ENCODE data around the gene SINHCAF. TPM values are rescaled to one million over a fixed set of nuclear protein-coding genes. Genes with fewer than 3 reads are reported as not detected.
"Not testable (repeated sequence)": the region's sequence is repeated elsewhere in the genome, so short reads cannot be mapped to it uniquely, and the experiment has no call there.

SINHCAF gene, protein sequence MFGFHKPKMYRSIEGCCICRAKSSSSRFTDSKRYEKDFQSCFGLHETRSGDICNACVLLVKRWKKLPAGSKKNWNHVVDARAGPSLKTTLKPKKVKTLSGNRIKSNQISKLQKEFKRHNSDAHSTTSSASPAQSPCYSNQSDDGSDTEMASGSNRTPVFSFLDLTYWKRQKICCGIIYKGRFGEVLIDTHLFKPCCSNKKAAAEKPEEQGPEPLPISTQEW
- 10 to 100 TPM; 26.2 to 96.9 (median 42.0) TPM for total RNA-seq

DNA sequence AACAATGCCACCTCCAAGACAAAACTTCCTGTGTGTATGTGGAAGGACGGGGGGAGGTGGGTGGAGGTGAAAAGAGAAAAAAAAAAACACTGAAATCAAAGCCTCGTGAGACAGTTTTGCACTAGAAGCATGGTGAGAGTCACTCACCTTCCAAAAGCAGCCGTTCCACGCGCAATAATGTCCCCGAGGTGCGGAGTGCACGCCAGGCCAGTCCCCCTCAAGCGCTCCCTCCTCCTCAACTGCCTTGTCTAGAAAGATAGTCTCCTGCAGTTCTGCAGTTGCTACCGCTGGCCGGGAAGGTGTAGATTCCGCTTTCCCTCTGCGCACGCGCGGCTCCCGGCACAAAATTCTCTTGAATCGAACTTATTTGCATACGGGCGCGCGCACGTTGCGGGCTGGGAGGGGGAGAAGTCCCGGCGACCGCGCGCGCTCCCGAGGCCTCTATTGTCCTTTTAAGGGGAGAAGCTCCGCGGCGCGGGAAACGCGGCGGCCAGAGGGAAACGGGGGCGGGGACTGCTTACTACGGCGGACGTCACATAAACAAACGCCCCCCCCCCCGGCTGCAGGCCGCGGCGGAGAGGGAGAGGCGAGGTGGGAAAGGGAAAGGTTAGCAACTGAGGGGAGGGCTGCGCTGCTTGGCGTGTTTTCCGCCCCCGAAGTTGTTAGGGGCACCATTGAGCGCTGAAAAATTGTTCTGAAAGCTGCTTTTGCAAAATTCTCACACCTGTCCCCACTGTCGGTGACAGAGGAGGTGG is at the start of gene SINHCAF:
TSS of gene SINHCAF (minus strand) at position 274 of the 755 bp plus-strand sequence. CDS start 27,946 bp downstream, outside the sequence.
- ATAC-seq (ENCODE audit: low FRiP score in 2 of 2) (peak; percentile 93 to 96), DNase-seq (peak; percentile 100)
- WGBS, 2 donors: 0 to 1% methylated on average over 35 to 52 of the region's 55 CpGs
- Histone ChIP-seq H3K27me3 (no peaks in the 10 kb centered on the region), H3K4me3 (peak within 1 kb of the TSS; percentile 63 to 77 (median 70)), H3K27ac (peak within 1 kb of the TSS; percentile 87 to 95 (median 92)), H3K9me3 (no peaks in the 10 kb centered on the region), H3K36me3 (no peaks in the 10 kb centered on the region), H3K4me1 (peaks cover 9 to 20% (median 16%) of the 10 kb centered on the region in 4 donors)
- TF ChIP-seq, protein P1, sequence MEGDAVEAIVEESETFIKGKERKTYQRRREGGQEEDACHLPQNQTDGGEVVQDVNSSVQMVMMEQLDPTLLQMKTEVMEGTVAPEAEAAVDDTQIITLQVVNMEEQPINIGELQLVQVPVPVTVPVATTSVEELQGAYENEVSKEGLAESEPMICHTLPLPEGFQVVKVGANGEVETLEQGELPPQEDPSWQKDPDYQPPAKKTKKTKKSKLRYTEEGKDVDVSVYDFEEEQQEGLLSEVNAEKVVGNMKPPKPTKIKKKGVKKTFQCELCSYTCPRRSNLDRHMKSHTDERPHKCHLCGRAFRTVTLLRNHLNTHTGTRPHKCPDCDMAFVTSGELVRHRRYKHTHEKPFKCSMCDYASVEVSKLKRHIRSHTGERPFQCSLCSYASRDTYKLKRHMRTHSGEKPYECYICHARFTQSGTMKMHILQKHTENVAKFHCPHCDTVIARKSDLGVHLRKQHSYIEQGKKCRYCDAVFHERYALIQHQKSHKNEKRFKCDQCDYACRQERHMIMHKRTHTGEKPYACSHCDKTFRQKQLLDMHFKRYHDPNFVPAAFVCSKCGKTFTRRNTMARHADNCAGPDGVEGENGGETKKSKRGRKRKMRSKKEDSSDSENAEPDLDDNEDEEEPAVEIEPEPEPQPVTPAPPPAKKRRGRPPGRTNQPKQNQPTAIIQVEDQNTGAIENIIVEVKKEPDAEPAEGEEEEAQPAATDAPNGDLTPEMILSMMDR (IDR thresholded peaks at IDR 0.05): peak in 1 of 6 experiments; percentile 5
- peak; percentile 83 to 96 for TF ChIP-seq POLR2AphosphoS5 (IDR thresholded peaks at IDR 0.05)
- peak in 3 of 4 donors; percentile 80 to 94 (median 87) for TF ChIP-seq POLR2A (IDR thresholded peaks at IDR 0.05)
- TF ChIP-seq EP300 (IDR thresholded peaks at IDR 0.05): no peak

DNA sequence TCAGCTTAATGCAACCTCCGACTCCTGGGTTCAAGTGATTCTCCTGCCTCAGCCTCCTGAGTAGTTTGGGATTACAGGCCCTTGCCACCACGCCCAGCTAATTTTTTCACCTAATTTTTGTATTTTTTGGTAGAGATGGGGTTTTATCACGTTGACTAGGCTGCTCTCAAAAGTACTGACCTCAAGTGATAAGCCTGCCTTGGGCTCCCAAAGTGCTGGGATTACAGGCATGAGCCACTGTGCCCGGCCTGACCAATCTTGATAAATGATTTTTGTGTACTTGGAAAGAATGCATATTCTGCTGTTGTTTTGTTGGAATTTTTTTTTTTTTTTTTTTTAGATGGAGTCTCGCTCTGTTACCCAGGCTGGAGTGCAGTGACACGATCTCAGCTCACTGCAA is 49.5 kb upstream of the SINHCAF start:
- H3K36me3 ChIP-seq; DNase-seq; H3K27ac ChIP-seq; ATAC-seq (ENCODE audit: low FRiP score in 2 of 2); H3K9me3 ChIP-seq; H3K27me3 ChIP-seq; H3K4me1 ChIP-seq; H3K4me3 ChIP-seq: not testable (repeated sequence)
- WGBS, 2 donors: 82 to 92% methylated on average over 6 of the region's 6 CpGs

DNA sequence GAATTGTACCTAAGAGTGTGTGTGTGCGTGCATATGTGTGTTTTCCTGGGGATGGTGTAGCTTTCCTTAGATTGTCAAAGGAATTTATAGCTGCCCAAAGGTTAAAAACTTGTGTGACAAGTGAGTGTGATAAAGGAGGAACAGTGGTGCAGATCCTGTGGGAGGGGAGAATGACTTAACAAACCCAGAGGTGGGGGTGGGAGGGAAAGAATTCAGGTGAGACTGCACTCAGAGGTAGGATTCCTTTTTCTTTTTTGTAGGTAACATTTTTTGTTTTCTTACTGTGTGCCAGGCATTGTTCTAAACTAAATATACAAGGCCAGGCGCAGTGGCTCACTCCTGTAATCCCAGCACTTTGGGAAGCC is 45.3 kb upstream of the SINHCAF start:
- no peaks in the 10 kb centered on the region for H3K9me3 ChIP-seq
- 90 to 93% methylated on average over 2 of the region's 2 CpGs for WGBS, 2 donors
- TF ChIP-seq POLR2AphosphoS5 (IDR thresholded peaks at IDR 0.05): no peak
- TF ChIP-seq POLR2A (IDR thresholded peaks at IDR 0.05): no peak
- TF ChIP-seq EP300 (IDR thresholded peaks at IDR 0.05): no peak
- TF ChIP-seq, protein P1 (IDR thresholded peaks at IDR 0.05): no peak
- H3K4me3 ChIP-seq: no peak overlapping the region
- H3K4me1 ChIP-seq: peaks cover 7 to 22% (median 12%) of the 10 kb centered on the region in 4 donors
- ATAC-seq (ENCODE audit: low FRiP score in 2 of 2) (no peak), DNase-seq (no peak)
- H3K27ac ChIP-seq: no peak overlapping the region
- H3K36me3 ChIP-seq: no peaks in the 10 kb centered on the region
- no peaks in the 10 kb centered on the region for H3K27me3 ChIP-seq

DNA sequence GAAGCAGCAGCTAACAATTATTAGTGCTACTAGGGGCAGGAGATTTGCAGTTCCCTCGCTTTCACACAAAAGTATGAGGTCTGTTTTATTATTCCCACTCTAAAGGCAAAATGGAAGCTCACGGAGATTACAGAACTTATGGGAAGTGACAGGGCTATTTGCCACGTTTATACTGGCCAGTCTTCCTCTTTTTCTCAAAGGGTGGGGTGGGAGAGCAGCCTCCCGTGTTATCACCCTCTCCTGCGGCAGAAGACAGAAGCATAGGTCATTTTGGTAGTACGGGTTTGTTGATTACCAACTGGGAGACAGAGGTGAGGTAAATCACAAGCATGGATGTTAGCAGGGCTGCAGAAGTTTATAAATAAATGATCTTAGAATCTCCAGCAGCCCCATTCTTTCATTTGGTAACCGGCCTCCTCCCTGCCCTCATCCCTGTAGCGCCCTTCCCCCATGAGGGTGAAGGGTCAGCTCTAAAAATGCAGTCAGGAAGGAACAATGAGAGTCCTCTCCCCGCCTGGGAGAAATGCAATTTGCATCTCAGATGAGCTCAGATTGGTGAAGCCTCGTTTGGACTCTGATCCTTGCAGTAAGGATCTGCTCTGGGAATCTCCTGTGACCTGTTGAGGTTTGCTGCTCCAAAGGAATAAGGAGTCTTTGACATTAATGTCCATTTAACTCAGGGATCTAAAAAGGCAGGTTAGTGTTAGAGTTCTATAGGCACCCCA is 44.7 kb upstream of the SINHCAF start:
- Histone ChIP-seq H3K9me3 (no peaks in the 10 kb centered on the region), H3K27me3 (no peaks in the 10 kb centered on the region), H3K36me3 (no peaks in the 10 kb centered on the region), H3K4me3 (peak overlapping the region in 3 of 4 donors; percentile 23 to 38 (median 34)), H3K4me1 (peaks cover 7 to 22% (median 12%) of the 10 kb centered on the region in 4 donors), H3K27ac (peak overlapping the region; percentile 17 to 60 (median 40))
- no peak for DNase-seq
- TF ChIP-seq, protein P1 (IDR thresholded peaks at IDR 0.05): no peak
- TF ChIP-seq POLR2A (IDR thresholded peaks at IDR 0.05): no peak
- no peak for TF ChIP-seq POLR2AphosphoS5 (IDR thresholded peaks at IDR 0.05)
- peak; percentile 30 to 45 for ATAC-seq (ENCODE audit: low FRiP score in 2 of 2)
- WGBS, 2 donors: 46 to 55% methylated on average over 10 of the region's 10 CpGs
